HG03175 (cell line): Measurements from ENCODE around the gene GTPBP1.

Experiments used
- ATAC-seq: cut with Tn5 transposase; IDR thresholded peaks from one replicate; pipeline ENCODE4 v1.9.1; 2021; ENCODE audit warnings: mild to moderate bottlenecking, moderate library complexity; ENCODE audit not compliant: unreplicated experiment

Gene GTPBP1

DNA sequence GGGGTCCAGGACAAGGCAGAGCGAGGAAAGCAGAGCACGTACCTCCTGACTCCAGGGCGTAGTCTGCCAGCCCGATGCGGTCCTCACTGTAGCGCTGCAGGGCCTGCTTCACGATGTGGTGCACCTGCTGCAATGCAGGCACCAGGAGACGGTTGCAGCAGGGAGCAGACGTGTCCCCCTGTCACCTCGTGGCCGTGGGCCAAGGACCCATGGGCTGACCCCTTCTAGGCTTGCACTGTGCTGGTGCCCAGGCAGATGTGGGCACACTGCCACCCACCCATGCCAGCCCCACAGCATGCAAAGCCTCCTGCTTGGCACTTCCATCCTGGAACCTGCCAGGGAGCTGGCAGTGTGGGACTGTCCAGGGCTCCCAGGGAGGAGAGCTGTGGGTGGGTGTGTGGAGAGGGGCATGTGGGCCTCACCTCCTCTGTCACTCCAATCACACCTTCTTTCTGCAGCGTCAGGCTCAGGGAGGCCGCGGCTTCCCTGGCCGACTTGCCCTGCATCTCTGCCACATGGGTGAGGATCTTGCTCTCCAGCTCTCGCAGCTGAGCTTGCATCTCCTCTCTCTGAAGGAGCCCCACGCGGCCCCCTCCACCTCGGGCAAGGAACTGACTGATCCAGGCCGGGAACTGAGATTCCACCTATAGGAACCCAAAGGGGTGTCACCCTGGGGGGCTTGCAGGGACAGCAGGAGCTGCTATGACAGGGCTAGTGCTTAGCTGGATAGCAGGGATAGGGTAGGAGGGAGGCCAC is 33.7 kb downstream of the GTPBP1 start:
- ATAC-seq: no peak

DNA sequence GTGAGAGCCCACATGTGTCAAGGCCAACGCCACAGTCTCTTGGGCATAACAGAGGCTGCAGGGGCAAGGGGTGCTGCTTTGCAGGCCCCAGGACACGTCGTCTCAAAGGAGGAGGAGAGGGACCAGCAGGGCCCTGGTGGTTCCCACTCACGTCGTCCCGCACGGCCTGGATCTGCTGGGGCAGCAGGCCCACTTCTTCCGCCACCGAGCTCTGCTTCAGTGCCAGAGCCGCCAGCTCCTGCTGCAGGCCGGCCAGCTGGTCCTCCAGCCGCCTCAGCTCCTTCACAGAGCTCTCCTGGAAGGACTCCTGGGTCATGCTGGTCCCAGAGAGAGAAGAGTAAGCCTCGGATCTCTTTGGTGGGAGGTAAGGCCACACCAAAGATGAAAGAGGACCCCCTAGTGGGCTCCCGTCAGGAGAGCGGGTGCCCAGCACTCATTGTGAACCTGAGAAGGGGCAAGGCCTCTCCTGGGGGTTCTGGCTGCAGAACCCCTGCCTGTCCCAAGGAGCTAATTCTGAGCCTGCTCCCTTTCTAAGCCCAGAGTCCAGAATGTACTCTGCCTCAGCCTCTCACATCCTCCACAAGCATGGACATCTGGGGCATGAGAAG is 34.5 kb downstream of the GTPBP1 start:
- no peak for ATAC-seq

DNA sequence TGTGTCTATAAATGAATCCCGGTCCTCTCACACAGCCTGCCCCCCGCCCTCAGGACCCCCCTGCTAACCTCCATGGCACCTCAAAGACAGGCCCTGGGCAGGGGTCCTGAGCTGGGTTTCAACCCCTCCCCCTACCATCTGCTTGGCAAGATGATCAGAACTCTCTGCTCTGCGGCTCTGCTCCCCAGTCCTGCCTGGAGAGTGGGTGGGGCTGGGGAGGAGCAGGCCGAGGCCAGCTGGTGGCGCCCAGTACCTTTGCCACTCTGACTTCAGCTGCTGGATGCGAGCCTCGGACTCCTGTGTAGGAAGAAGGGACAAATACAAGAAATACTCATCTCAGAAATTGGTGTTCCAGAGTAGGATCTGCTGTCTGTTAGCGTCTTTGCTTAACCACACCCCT is 35.0 kb downstream of the GTPBP1 start:
- ATAC-seq: no peak

DNA sequence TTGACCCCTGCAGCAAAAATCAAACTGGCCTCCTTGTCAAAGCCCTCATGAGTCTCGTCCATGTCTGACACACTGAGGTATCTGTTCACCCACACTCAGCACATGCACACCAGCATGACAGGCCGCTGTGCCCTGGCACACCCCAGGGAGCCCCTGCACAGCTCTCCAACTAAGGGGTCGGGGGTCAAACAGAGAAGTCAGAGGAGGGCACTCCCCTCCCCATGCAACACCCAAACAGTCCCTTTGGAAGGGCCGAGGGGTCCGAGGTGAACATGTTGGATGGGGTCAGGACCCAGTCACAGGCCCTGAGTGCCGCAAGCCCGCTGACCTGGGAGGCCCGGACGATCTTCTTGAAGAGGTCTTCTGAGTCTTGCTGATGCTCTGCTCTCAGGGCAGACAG is 35.4 kb downstream of the GTPBP1 start:
- ATAC-seq: no peak

DNA sequence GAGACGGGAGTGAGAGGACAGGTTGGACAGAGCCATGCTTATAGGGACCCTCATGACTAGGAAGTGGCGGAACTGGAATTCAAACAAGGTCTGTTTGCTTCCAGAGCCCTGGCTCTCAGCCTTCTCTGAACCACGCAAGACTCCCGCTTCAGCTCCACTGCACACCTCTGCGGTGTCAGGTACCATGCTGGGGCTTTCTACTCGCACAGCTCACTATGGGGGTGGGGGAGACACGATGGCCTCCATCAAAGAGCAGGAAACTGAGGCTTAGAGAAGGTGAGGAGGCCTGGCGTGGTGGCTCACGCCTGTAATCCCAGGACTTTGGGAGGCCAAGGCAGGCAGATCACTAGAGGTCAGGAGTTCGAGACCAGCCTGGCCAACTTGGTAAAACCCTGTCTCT is 35.8 kb downstream of the GTPBP1 start:
- no peak for ATAC-seq

DNA sequence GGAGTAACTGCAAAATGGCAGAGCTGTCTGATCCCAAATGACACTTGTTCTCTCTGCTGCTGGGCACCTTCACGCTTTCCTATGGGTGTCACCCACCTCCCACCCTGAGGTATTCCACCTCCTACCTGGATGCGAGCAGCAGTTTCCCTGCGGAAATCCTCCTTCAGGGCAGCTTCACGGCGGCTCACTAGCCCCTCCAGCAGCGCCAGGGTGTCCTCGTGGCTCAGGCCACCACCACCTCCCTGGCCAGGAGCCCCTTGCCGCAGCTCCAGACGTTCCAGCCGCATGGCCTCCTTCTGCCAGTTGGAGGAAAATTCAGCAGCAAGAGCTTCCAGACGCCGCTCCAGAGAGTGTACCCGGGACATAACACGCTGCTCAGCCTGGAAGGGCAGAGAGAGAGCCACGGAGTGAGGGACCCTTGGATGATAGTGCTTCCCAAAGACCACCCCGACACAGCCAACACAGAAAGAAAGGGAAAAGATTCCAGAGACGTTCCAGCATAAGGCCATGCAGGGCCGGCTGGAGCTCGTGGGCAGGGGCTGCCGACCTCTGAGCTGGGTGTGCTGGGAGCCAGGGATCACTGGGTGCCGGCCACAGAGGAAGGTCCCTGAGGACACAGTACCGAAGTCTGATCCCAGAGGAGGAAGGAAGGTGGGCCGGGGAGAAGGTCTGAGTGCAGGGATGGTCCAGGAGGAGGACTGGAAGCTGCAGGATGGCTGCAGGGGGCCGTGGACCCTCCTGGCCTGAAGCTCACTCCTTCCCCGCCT is 36.6 kb downstream of the GTPBP1 start:
- ATAC-seq: no peak

DNA sequence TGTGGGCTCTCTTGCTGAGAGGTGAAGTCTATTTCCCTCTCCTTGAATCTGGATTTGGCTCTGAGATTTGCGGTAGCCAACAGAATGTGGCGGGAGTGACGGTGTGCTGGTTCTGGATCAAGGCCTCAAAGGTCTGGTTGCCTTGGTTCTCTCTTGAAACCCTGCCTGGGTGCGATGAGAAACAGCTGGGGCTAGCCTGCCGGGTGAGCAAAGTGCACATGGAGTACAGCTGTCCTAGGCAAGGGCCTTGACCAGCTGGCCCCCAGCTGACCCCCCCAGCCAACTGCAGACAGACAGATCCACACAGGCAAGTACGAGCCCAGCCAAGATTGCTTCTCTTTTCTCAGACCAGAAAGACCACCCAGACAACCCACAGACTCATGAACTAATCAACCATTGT is 39.2 kb downstream of the GTPBP1 start:
- no peak for ATAC-seq

DNA sequence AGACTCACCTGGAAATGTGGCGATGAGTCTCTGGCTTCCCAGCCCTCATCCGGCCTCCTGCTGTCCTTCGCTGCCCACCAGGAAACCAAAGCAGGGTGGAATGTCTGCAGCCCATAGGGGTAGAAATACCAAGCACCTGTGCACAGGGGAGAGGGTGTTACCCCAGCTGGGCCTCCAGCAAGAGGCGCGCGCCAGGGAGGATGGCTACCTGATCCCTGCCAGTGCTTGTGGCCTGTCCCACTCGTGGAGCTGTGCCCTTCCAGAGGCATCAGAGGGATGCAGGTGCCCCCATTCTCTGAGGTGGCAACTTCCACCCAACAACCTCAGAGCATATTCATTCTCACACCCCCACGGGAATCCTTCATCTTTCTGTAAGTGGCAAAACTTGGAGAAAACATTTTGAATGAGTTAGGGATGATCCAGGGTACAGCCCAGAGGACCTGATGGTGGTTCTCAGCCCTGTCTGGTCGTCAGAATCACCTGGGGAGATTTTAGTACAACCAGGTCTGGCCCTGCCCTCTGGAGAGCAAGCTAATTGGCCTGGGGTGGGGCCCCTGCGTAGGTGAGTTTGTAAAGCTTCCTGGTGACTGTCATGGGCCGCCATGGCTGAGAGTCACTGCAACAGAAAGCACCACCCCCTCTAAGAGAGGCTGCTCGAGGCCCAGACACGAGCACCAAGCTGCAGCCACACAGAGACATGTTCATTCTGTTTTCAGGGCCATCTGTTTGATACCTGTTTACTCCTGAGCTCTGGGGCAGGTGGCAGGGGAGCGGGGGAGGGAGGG is 40.1 kb downstream of the GTPBP1 start:
- no peak for ATAC-seq

DNA sequence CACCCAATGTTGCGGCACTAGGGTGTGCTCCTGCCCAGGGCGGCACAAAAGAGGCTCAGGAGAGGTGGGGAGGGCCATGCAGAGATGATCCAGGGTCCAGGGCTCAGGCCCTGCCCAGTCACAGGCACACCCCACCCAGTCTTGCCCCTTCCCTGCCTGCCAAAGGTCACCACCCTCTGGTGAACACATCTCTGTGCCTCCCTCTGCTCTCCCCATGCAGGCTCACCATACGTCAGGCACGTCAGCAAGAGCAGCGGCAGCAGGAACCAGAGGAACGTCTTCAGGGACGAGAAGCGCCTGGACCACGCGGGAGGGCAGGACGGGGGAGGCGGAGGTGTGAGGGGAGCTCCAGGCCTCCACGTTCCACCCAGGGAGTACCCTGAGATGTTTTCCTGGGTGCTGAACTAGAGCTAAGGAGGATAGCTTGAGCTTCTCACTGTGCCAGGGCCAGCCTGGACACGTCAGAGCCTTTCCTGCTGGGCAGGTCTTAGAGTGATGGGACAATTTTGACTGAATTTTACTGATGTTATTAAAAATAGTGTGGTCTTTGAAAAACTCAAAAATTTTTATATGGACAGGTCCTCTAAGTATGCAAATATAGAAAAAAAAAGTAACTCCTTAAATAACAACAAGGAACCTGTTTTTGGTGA is 42.9 kb downstream of the GTPBP1 start:
- ATAC-seq: no peak

DNA sequence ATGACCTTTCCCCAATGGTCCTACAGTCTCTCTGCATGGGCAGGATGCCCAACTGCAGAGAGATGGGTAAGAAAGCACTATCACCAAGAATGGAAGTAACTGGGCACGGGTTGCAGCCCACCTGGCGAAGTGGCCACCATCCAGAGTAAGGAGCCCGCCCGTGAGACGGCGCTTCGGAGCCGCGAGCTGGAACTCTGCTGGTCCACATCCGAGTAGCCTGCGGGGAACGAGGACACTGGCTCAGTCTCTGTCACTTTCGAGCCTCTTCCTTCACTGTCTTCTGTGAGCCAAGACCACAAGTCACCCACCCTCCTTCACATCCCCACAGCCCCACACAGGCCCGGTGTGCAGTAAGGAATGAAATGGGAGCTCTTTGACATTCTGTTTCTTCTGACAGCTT is 44.4 kb downstream of the GTPBP1 start:
- no peak for ATAC-seq

DNA sequence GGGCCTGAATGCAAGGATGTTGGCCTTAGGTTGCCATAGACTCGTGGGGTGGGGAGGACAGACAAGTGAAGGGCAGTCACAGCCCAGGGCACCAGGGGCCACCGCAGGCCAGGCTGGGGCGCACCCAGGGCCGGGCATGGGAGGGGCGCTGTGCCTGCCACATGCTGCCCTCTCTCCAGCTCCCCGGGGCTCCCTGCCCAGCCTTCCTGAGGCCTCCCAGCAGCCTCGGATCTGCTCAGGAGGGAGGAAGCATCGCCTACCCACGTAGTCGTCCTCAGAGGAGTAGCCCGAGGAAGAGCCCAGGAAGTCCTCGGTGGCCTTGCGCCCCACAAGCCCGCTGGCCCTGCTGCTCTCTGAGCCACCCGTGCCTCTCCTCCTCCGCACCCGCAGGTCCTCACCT is 44.9 kb downstream of the GTPBP1 start:
- no peak for ATAC-seq

DNA sequence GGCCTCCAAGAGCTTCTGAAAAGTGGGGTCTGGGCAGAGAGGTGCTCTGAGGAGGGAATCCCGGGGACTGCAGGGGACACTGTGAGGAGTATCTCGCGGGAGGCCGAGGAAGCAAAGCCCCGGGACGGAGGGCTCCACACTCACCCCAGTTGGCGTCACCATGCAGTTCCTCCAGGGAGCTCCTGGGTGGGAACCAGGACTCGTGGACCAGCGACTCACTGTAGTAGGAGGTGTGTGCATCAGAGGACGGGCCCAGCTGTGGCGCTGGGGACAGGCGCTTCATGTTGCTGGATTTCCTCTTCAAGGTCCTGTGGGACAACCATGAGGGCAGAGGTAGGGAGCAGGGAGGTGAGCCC is 45.3 kb downstream of the GTPBP1 start:
- ATAC-seq: no peak

DNA sequence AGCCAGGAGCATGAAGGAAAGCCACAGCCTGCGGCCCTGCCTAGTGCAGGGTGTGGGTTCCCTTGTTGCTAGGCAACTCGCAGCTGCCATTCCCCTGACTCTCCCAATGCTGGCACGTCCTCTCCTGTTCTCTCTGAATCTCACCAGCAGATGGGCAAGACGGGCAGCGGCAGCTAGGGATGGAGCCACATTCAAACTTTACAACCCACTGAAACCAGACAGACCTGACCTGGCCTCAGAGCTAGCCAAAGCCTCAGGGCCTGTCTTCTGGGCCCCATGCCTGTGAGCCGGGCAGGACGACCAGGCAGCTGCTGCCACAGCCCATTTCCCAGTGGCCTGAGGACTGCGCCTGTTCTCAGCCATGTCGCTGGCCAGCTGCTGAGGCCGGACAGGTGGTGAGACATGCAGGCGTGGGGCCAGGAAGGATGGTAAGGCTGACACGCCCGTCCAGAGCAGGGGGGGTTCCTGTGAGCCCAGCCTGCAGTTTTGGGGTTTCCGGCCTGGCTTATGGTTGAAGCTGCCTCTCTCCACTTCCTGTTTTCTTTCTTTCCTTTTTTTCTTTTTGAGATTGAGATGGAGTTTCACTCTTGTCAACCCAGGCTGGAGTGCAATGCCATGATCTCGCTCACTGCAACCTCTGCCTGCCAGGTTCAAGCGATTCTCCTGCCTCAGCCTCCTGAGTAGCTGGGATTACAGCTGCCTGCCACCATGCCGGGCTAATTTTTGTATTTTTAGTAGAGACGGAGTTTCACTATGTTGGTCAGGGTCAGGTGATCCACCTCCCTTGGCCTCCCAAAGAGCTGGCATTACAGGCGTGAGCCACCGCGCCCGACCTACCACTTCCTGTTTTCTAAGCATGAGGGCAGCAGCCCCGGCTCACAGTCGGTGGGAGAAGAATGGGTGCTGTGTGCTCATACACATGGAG is 45.9 kb downstream of the GTPBP1 start:
- ATAC-seq: peak; percentile 51

DNA sequence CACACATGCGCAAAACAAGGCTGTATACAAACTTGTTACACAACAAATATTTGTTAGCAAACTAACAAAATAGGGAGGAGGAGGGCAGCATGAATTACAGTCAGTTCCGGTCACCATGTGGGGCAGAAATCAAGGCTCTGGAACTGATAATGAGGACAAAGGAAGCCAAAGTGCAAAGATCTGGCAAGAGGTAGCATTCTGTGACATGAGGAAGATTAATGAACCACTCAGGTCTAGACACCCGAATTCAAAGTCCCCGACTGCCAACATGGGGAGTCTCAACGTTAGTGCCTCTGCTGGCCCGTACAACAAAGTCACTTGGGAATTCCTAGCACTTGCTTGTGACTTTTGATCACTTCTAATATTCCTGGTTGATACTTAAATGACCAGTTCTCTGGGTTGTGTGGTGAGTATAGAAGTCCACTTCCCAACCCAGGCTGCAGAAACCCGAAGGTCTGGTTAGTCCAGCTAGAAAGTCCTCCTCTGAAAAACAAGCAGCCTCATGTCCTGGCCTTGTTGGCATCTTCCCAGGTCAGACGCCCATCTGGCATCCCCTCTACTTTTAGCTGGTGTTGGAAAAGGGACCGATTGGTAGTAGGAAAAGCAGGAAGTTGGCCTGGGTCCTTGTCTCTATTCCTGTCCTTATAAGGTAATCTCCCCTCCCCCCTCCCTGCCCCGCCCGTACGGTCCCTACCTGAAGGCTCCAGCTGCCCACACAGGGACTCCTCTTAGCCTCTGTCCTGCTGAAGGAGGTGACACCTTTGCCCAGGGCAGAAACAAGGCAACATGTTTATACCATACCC is 48.4 kb downstream of the GTPBP1 start:
- ATAC-seq: no peak

DNA sequence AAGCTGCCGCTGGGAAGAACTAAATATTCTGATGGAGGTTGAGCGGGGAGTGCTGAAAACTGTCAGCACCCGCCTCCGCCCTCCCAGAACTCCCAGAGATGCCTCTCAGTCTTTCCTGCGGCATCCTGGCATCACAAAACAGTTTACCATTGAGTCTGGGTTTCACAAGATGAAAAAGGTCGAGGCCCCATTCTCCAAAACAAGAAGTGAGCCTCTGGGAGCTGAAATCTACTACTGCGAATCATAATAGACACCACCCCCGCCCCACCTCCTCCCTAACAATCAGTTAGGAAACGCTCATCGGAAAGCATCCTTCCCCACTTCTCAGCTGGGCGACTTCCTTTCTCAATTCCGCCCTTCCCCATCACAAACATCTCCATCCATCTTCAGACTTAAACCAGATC is 49.0 kb downstream of the GTPBP1 start:
- no peak for ATAC-seq

DNA sequence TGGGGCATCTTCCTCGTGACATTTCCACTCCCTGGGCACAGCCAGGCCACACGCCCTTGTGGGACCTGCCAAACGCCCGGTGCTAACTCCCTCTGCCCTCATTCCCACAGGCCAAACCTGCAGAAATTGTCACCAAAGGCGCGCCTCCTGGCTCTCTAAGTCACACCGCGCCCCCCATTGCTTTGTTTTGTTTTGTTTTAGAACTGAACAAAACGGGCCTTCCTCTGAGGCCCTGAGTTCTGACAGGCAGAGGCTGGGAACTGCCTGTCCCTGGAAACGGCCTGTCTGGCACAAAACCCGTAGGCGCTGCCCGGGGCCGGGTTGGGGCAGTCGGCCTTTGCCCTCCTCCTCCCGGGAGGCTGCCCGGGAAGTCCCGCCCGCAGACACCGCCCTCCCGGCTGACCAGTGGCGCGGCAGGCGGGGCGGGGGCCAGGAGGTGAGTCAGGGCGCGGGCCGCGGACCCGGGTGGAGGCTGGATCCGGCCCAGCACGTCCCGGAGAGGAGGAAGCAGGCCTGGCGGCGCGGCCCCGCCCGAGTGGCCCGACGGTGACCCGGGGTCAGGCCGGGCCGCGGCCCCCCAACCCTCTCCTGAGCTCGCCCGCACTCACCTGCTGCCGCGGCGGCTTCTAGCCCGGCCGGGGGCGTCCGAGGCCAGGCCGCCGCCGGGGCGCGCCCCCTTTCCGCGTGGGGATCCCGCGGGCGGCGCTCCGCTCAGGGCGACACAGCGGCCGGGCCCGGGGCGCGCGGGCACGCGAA is 49.6 kb downstream of the GTPBP1 start:
- ATAC-seq: peak; percentile 25

DNA sequence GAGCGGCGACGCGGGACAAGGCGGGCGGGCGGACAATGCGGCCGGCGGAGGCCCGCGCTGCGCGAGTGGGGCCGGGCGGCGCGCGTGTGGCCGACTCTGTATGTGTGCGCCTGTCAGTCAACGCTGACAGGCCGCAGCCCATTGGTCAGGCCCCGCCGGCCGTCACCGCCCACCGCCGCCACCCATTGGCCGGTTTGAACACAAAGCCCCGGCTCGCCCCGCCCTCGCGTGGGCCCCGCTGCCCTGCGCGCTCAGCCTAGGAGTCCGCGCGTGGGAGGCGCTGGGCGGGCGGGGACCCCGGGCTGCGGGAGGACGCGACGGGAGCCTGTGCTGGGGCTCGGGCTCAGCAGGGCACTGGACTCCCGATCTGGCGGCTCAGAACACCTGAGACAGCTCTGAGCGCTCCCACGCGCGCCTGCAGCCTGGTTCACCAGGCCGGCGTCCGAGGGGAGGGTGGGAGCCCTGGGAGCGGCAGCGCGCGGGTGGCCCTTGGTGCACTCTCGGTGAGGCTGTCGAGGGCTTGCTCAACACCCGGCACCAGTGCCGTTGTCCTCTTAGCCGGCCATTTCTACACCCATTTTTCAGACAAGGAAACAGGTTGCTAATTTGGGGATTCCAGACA is 50.3 kb downstream of the GTPBP1 start, which contains the start of gene SUN2:
TSS of gene SUN2 (minus strand) at position 88 of the 622 bp plus-strand sequence. CDS start 3,370 bp downstream, outside the sequence.
- ATAC-seq: peak; percentile 58
